SK-N-MC (cell line): ENCODE measurements around the gene SUPT5H.

Experiments used
- EZH2 ChIP-seq: fragments of 200-600 bp; sonication (generic); IDR thresholded peaks from one replicate; pipeline ENCODE4 v1.6.1; 2017; ENCODE audit warnings: antibody characterized with exemption
- POLR2AphosphoS5 ChIP-seq: IDR thresholded peaks from 2 replicates; pipeline ENCODE4 v1.6.1; 2012; ENCODE audit warnings: mild to moderate bottlenecking, low read depth, low read length, borderline replicate concordance

DNA sequence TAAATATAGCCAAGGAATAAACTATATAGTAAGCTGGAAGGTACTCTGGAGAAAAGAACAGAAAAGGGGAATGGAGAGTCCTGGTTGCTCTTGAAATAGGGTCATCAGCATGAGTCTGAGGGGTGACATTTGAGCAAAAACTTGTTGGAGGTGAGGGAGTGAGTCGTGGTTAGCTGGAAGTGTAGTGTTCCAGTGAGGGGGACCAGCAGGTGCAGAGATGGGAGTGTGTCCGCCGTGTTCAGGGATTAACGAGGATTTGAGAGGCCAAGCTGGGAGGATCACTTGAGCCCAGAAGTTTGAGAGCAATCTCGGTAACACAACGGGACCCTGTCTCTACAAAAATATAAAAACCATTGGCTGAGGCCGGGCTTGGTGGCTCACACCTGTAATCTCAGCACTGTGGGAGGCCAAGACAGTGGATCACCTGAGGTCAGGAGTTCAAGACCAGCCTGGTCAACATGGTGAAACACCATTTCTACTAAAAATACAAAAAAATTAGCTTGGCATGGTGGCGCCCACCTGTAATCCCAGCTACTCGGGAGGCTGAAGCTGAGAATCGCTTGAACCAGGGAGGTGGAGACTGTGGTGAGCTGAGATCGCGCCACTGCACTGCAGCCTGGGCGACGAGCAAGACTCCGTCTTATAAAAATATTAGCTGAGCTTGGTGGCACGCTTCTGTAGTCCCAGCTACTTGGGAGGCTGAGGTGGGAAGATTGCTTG is 1.1 kb downstream of the SUPT5H start:
- TF ChIP-seq POLR2AphosphoS5 (no peak), EZH2 (no peak)
